AG10803 (cell line): ENCODE measurements around the gene PIWIL1.

ENCODE experiments used
- DNase-seq: peaks from one replicate; pipeline ENCODE4 v3.0.0; 2010; ENCODE audit warnings: low read depth
- H3K4me3 ChIP-seq: 2 replicates; pipeline ENCODE4 v1.5.1; 2011; ENCODE audit warnings: mild to moderate bottlenecking, low read length, control low read depth
- CTCF ChIP-seq: conservative IDR thresholded peaks from 2 replicates; pipeline ENCODE4 v1.5.1; 2011; ENCODE audit warnings: mild to moderate bottlenecking, low read length, control low read depth, inconsistent platforms

Gene PIWIL1

GRCh38 chr12:130322263-130322662, 15.4 kb upstream of the PIWIL1 start:
- no peak for TF ChIP-seq CTCF
- H3K4me3 ChIP-seq: no peak overlapping the region
- no peak for DNase-seq

GRCh38 chr12:130330685-130331084, 7.0 kb upstream of the PIWIL1 start:
- no peak for TF ChIP-seq CTCF
- DNase-seq: no peak
- no peak overlapping the region for H3K4me3 ChIP-seq

DNA sequence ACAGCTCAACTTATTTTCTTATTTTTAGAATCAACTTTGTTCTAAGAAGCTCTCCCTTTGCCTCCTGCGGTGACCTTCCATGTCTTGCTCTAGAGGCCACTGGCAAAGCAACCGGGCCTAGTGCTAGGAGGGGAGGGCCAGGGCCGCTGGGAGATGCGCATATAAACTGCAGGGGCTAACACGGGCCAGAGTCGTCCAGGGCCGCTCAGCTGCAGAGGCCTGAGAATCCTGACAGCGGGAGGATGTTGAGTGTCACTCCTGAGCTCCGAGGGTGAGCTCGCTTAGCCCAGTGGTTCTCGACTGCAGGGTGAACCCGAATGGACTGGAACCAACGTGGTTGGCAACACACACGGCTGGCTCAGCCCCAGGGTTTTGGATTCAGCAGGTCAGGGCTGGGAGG, 6.5 kb upstream of the PIWIL1 start:
- no peak overlapping the region for H3K4me3 ChIP-seq
- TF ChIP-seq CTCF: no peak

GRCh38 chr12:130333341-130333740, 4.3 kb upstream of the PIWIL1 start:
- no peak for TF ChIP-seq CTCF
- no peak for DNase-seq
- H3K4me3 ChIP-seq: no peak overlapping the region

More for the DNA sequence above, 6.5 kb upstream of the PIWIL1 start:
- DNase-seq: no peak

- no peak overlapping the region for H3K4me3 ChIP-seq
- DNase-seq: no peak
- no peak for TF ChIP-seq CTCF
Measured at GRCh38 chr12:130334399-130334798, 3.3 kb upstream of the PIWIL1 start.

DNA sequence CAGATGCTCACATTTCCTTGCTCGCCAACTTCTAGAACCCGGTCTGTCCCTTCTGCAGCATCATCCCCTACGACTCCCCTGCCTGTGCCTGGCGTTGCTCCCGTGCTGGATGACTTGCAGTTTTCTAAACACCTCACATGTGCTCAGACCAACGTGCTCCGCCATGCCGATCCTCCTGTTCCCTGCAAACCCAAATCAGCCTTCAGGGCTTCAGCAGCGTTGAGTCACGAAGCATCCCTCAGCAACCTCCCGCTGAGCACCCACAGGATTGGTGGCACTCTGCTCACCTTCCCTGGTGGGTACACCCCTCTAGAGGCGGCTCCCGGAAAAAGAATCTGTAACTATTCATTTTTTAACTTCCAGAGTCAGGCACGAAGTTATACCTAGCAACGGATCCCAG, 2.8 kb upstream of the PIWIL1 start:
- no peak overlapping the region for H3K4me3 ChIP-seq
- no peak for TF ChIP-seq CTCF
- no peak for DNase-seq

- TF ChIP-seq CTCF: peak; percentile 73
- peak; percentile 53 for DNase-seq
- no peak overlapping the region for H3K4me3 ChIP-seq
Measured at GRCh38 chr12:130335517-130336392, 1.9 kb upstream of the PIWIL1 start.
